Lower leg skin (tissue), 3 donors: ENCODE results near the gene NIF3L1.

Experiments
- POLR2A ChIP-seq, 2 donors: fragments of 450-650 bp; IDR thresholded peaks; one replicate each; pipeline ENCODE4 v1.6.1; 2016 to 2017; ENCODE audit warnings: antibody characterized with exemption in 2 of 2, mild to moderate bottlenecking in 1 of 2, moderate library complexity in 1 of 2
- TF ChIP-seq, protein P1 (sequence below), 3 donors: fragments of 450-650 bp; IDR thresholded peaks; one replicate each; pipeline ENCODE4 v1.5.1; 2016; ENCODE audit warnings: antibody characterized with exemption in 3 of 3, mild to moderate bottlenecking in 3 of 3, moderate library complexity in 2 of 3

DNA sequence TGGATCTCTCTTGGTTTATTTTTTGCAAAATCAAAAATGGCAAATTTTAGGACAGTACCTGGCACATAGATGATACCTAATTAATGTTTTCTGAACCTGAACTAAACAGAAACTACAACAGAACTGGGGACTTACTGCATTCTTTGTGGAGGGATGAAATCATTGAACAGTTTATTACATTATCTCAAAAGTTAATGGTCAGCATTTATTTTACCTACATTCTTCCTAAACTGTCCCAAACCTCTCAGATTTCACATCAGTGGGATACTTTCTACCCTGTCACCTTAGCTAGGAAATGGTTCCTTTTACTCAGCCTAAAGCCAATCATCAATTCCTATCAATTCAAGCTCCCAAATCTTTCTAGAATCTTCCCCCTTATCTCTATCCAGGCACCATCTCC, 10.3 kb downstream of the NIF3L1 start:
- no peak for TF ChIP-seq POLR2A (IDR thresholded peaks at IDR 0.05)
- TF ChIP-seq, protein P1, sequence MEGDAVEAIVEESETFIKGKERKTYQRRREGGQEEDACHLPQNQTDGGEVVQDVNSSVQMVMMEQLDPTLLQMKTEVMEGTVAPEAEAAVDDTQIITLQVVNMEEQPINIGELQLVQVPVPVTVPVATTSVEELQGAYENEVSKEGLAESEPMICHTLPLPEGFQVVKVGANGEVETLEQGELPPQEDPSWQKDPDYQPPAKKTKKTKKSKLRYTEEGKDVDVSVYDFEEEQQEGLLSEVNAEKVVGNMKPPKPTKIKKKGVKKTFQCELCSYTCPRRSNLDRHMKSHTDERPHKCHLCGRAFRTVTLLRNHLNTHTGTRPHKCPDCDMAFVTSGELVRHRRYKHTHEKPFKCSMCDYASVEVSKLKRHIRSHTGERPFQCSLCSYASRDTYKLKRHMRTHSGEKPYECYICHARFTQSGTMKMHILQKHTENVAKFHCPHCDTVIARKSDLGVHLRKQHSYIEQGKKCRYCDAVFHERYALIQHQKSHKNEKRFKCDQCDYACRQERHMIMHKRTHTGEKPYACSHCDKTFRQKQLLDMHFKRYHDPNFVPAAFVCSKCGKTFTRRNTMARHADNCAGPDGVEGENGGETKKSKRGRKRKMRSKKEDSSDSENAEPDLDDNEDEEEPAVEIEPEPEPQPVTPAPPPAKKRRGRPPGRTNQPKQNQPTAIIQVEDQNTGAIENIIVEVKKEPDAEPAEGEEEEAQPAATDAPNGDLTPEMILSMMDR (IDR thresholded peaks at IDR 0.05): no peak
